Measurements from ENCODE around the gene CALY.
A peak's percentile ranks its signal among the peaks of the same experiment; 100 is the strongest.
"Not testable (repeated sequence)": the region's sequence is repeated elsewhere in the genome, so short reads cannot be mapped to it uniquely, and the experiment has no call there.

Gene CALY

DNA sequence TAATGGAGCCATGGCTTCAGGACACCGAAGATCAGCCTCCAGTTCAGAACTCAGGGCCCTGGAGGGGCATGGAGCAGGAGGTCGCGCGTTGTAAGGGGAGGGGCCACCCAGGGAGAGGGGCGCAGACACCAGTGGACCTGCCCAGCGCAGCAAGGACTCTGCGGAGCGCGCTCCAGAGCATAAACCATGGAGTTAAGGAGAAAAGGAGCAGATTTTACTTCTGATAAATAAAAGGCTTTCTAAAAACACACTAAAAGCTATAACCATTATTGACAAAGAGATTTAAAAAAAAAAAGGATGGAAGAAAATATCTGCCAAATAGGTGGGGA is 10.5 kb downstream of the CALY start:
- no peak for TF ChIP-seq Cebpa-rat (IDR thresholded peaks at IDR 0.05)
- Histone ChIP-seq H3K36me3 (no peaks in the 10 kb centered on the region), H3K4me2 (no peak overlapping the region), H3K4me1 (peaks cover 8 to 30% (median 23%) of the 10 kb centered on the region in 10 experiments; a peak in 16 of 20 replicates), H3K27me3 (peaks cover 49 to 61% (median 54%) of the 10 kb centered on the region in 11 experiments), H3K9me3 (replicated peaks in 1 of 11) (peaks cover 0 to 4% (median 3%) of the 10 kb centered on the region in 11 experiments; a peak in 18 of 22 replicates), H3K9ac (no peak overlapping the region), H3K4me3 (no peak overlapping the region), H4K20me1 (peaks cover 0 to 40% (median 10%) of the 10 kb centered on the region in 11 experiments; a peak in 11 of 22 replicates), H3K27ac (no peak overlapping the region)

DNA sequence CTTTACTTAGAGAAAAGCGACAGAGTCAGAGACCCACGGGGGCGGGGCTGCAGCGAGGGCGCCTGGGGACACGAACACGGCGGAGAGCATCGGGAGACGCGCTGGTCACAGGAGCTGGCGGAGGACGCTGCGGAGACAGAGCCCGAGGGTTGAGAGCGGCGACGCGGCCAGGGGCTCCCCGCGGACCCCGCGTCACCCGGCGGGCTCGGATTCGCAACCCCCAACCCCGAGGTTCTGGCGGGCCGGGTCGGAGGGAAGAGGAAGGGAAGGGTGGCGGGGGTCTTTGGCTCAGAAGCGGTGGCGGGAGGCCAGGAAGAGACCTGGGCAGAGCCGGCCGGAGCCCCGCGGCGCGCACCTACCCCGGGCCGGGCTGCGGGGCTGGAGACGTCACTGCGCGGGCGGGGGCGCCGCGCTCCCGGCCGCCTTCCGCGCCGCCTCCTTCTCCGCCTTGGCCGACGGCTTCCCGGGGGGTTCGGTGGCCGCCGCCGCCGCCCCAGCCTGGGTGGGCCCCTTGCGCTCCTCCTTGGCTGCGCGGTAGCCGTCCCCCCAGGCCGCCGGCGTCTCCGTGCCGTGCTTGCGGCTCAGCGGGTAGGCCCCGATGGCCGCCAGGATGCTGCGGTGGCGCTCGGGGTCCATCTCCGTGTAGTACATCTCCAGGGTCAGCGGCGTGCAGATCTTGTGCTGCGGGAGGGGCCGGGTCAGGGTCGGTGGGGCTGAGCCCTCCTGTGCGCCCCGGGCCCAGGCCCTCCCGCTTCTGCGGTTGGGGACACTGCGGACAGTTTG is 11.1 kb downstream of the CALY start:
- H3K9me3 ChIP-seq (replicated peaks in 1 of 11): peaks cover 5 to 10% (median 8%) of the 10 kb centered on the region in 11 experiments
- no peaks in the 10 kb centered on the region for H3K36me3 ChIP-seq
- H4K20me1 ChIP-seq: peaks cover 0 to 40% (median 10%) of the 10 kb centered on the region in 11 experiments; a peak in 11 of 22 replicates
- H3K4me3 ChIP-seq: no peak overlapping the region
- H3K4me2 ChIP-seq: peak overlapping the region in 8 of 11 experiments; percentile 12 to 60 (median 48); a peak in 11 of 22 replicates
- H3K9ac ChIP-seq: no peak overlapping the region
- TF ChIP-seq Cebpa-rat (IDR thresholded peaks at IDR 0.05): no peak
- no peak overlapping the region for H3K27ac ChIP-seq
- H3K4me1 ChIP-seq: peaks cover 8 to 30% (median 23%) of the 10 kb centered on the region in 10 experiments; a peak in 16 of 20 replicates
- H3K27me3 ChIP-seq: peaks cover 49 to 56% (median 51%) of the 10 kb centered on the region in 11 experiments

- H3K27me3 ChIP-seq: peaks cover 49 to 53% (median 51%) of the 10 kb centered on the region in 11 experiments
- H3K9ac ChIP-seq: no peak overlapping the region
- peak overlapping the region in 9 of 11 experiments; percentile 3 to 60 (median 47); a peak in 13 of 22 replicates for H3K4me2 ChIP-seq
- H3K9me3 ChIP-seq (replicated peaks in 1 of 11): peaks cover 7 to 13% (median 10%) of the 10 kb centered on the region in 11 experiments
- H3K4me3 ChIP-seq: no peak overlapping the region
- H3K27ac ChIP-seq: no peak overlapping the region
- no peak for TF ChIP-seq Cebpa-rat (IDR thresholded peaks at IDR 0.05)
- H4K20me1 ChIP-seq: peaks cover 0 to 40% (median 10%) of the 10 kb centered on the region in 11 experiments; a peak in 11 of 22 replicates
- peaks cover 8 to 27% (median 21%) of the 10 kb centered on the region in 10 experiments; a peak in 16 of 20 replicates for H3K4me1 ChIP-seq
- no peaks in the 10 kb centered on the region for H3K36me3 ChIP-seq
These were observed 11.8 kb downstream of the CALY start for GRCh38 chr10:133324857-133325260.

- Histone ChIP-seq H3K4me3 (no peak overlapping the region), H3K4me1 (peaks cover 8 to 26% (median 19%) of the 10 kb centered on the region in 10 experiments; a peak in 16 of 20 replicates), H3K4me2 (peak overlapping the region in 1 of 11 experiments; percentile 34; a peak in 2 of 22 replicates), H3K9me3 (replicated peaks in 1 of 11) (peaks cover 7 to 13% (median 10%) of the 10 kb centered on the region in 11 experiments), H3K36me3 (no peaks in the 10 kb centered on the region), H3K27ac (no peak overlapping the region), H3K9ac (no peak overlapping the region), H4K20me1 (peaks cover 0 to 40% (median 8%) of the 10 kb centered on the region in 11 experiments; a peak in 11 of 22 replicates), H3K27me3 (peaks cover 47 to 50% (median 50%) of the 10 kb centered on the region in 11 experiments)
- TF ChIP-seq Cebpa-rat (IDR thresholded peaks at IDR 0.05): no peak
These were observed 12.4 kb downstream of the CALY start for GRCh38 chr10:133324198-133324792.

DNA sequence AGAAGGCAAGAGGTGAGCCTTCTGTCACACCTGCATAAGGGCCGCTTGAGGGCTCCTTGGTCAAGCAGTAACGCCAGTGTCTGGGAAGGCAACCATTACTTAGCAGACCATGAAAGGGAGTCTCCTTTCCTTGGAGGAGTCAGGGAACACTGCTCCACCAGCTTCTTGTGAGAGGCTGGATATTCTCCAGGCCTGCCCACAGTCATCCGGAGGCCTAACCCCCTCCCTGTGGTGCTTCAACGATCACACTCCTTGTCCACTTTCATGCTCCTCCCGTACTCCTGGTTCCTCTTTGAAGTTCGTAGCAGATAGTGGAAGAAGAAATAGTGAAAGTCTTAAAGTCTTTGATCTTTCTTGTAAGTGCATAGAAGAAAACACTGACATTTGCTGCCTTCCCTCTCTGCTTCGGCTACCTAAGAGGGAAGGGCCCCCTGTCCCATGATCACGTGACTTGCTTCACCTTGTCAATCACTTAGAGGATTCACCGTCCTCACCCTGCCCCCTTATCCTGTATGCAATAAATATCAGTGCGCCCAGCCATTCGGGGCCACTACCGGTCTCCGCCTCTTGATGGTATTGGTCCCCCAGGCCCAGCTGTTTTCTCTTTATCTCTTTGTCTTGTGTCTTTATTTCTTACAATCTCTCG is 14.5 kb downstream of the CALY start:
- Histone ChIP-seq H3K27me3 (peaks cover 26 to 39% (median 37%) of the 10 kb centered on the region in 11 experiments), H4K20me1 (peaks cover 0 to 20% (median 6%) of the 10 kb centered on the region in 11 experiments; a peak in 8 of 22 replicates), H3K4me1 (peaks cover 8 to 31% (median 19%) of the 10 kb centered on the region in 10 experiments; a peak in 17 of 20 replicates), H3K9me3 (replicated peaks in 1 of 11) (peaks cover 7 to 13% (median 10%) of the 10 kb centered on the region in 11 experiments)
- H3K4me2 ChIP-seq, H3K4me3 ChIP-seq, H3K27ac ChIP-seq, H3K9ac ChIP-seq, H3K36me3 ChIP-seq: not testable (repeated sequence)

GRCh38 chr10:133320852-133321422 is 15.8 kb downstream of the CALY start:
- not testable (repeated sequence) for H3K4me3 ChIP-seq, H3K36me3 ChIP-seq, H3K9ac ChIP-seq, H3K27ac ChIP-seq, H3K4me2 ChIP-seq
- H4K20me1 ChIP-seq: peaks cover 0 to 12% (median 3%) of the 10 kb centered on the region in 11 experiments; a peak in 6 of 22 replicates
- H3K9me3 ChIP-seq (replicated peaks in 1 of 11): peaks cover 7 to 15% (median 11%) of the 10 kb centered on the region in 11 experiments
- H3K27me3 ChIP-seq: peaks cover 13 to 26% (median 25%) of the 10 kb centered on the region in 11 experiments
- H3K4me1 ChIP-seq: peaks cover 8 to 23% (median 16%) of the 10 kb centered on the region in 10 experiments; a peak in 16 of 20 replicates

GRCh38 chr10:133318494-133319127 is 18.1 kb downstream of the CALY start:
- TF ChIP-seq Cebpa-rat (IDR thresholded peaks at IDR 0.05): no peak

DNA sequence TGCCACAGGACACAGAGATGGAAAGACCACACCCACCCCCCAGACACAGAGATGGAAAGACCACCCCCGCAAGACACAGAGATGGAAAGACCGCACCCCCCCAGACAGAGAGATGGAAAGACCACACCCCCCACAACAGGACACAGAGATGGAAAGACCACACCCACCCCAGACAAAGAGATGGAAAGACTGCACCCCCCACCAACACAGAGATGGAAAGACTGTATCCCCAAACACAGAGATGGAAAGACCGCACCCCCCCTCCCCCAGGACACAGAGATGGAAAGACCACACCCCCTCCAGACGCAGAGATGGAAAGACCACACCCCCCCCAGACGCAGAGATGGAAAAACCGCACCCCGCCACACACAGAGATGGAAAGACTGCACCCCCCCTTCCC is 20.0 kb downstream of the CALY start:
- Histone ChIP-seq H3K9me3 (replicated peaks in 1 of 11) (peaks cover 7 to 18% (median 12%) of the 10 kb centered on the region in 11 experiments), H3K27ac (no peak overlapping the region), H3K4me2 (no peak overlapping the region), H3K4me1 (peaks cover 0 to 36% (median 23%) of the 10 kb centered on the region in 10 experiments; a peak in 15 of 20 replicates), H4K20me1 (peaks cover 0 to 22% (median 8%) of the 10 kb centered on the region in 11 experiments; a peak in 10 of 22 replicates), H3K9ac (no peak overlapping the region), H3K36me3 (peaks cover 14 to 18% (median 15%) of the 10 kb centered on the region in 11 experiments), H3K4me3 (no peak overlapping the region), H3K27me3 (peaks cover 0 to 13% (median 11%) of the 10 kb centered on the region in 11 experiments; a peak in 14 of 22 replicates)
- TF ChIP-seq Cebpa-rat (IDR thresholded peaks at IDR 0.05): no peak

More at GRCh38 chr10:133318494-133319127, 18.1 kb downstream of the CALY start:
- Histone ChIP-seq H3K4me1 (peaks cover 0 to 24% (median 16%) of the 10 kb centered on the region in 10 experiments; a peak in 16 of 20 replicates), H3K4me2 (peak overlapping the region; percentile 72 to 93 (median 87)), H4K20me1 (peaks cover 0 to 7% (median 0%) of the 10 kb centered on the region in 11 experiments; a peak in 2 of 22 replicates), H3K9ac (peak overlapping the region in 9 of 11 experiments; percentile 15 to 73 (median 62); a peak in 15 of 22 replicates), H3K36me3 (no peaks in the 10 kb centered on the region), H3K27me3 (peaks cover 0 to 13% (median 11%) of the 10 kb centered on the region in 11 experiments; a peak in 14 of 22 replicates), H3K9me3 (replicated peaks in 1 of 11) (peaks cover 7 to 18% (median 12%) of the 10 kb centered on the region in 11 experiments), H3K27ac (no peak overlapping the region), H3K4me3 (peak overlapping the region; percentile 42 to 67 (median 50); a peak in 17 of 20 replicates)

Measured in BLaER1 treated with 17β-estradiol and CSF1 and Interleukin-3, amounts not matched to agents 10 nM and 100 nM (cell line).